GM21529 (cell line): ENCODE measurements around the gene REXO2.

Experiments used
- ATAC-seq: cut with Tn5 transposase; IDR thresholded peaks from one replicate; pipeline ENCODE4 v1.9.1; 2021; ENCODE audit not compliant: unreplicated experiment

Gene REXO2

GRCh38 chr11:114440121-114440860 lies 1.0 kb downstream of the REXO2 start:
- no peak for ATAC-seq

- ATAC-seq, result no peak
Measured at GRCh38 chr11:114440971-114441763, 1.9 kb downstream of the REXO2 start.

- no peak for ATAC-seq
Measured at GRCh38 chr11:114441921-114442320, 2.7 kb downstream of the REXO2 start.

GRCh38 chr11:114442536-114442935 lies 3.3 kb downstream of the REXO2 start:
- no peak for ATAC-seq

GRCh38 chr11:114447444-114447843 lies 8.2 kb downstream of the REXO2 start:
- no peak for ATAC-seq

GRCh38 chr11:114447892-114448291 lies 8.6 kb downstream of the REXO2 start:
- ATAC-seq, result no peak

GRCh38 chr11:114448749-114449482 lies 9.6 kb downstream of the REXO2 start:
- no peak for ATAC-seq

GRCh38 chr11:114449845-114450244 lies 10.6 kb downstream of the REXO2 start:
- ATAC-seq, result no peak

- ATAC-seq, result no peak
Measured at GRCh38 chr11:114452399-114452798, 13.1 kb downstream of the REXO2 start.

- ATAC-seq, result no peak
Measured at GRCh38 chr11:114463999-114464398, 24.7 kb downstream of the REXO2 start.

- ATAC-seq, result no peak
Measured at GRCh38 chr11:114466742-114467141, 27.5 kb downstream of the REXO2 start.

GRCh38 chr11:114472661-114473060 lies 33.4 kb downstream of the REXO2 start:
- no peak for ATAC-seq

GRCh38 chr11:114478001-114478410 lies 38.7 kb downstream of the REXO2 start:
- no peak for ATAC-seq

GRCh38 chr11:114478768-114479167 lies 39.5 kb downstream of the REXO2 start:
- no peak for ATAC-seq

- no peak for ATAC-seq
Measured at GRCh38 chr11:114479331-114479730, 40.1 kb downstream of the REXO2 start.

- no peak for ATAC-seq
Measured at GRCh38 chr11:114482114-114482513, 42.8 kb downstream of the REXO2 start.

GRCh38 chr11:114483929-114484328 lies 44.7 kb downstream of the REXO2 start:
- no peak for ATAC-seq

GRCh38 chr11:114496915-114497314 lies 57.6 kb downstream of the REXO2 start:
- ATAC-seq, result no peak

GRCh38 chr11:114499756-114500155 lies 60.5 kb downstream of the REXO2 start:
- ATAC-seq, result no peak
